Epithelial cell of prostate (primary cell): ENCODE results near the gene MFN2.
"Not testable (repeated sequence)": the region's sequence is repeated elsewhere in the genome, so short reads cannot be mapped to it uniquely, and the experiment has no call there.

Source experiments
- DNase-seq: peaks from one replicate; pipeline ENCODE4 v3.0.0-alpha.2; 2011; ENCODE audit warnings: low read depth, low spot score
- H3K27ac ChIP-seq: fragments of 450-650 bp; 2 replicates; pipeline ENCODE4 v1.5.1; 2017; ENCODE audit warnings: mild to moderate bottlenecking

Gene MFN2

GRCh38 chr1:11991969-11992676 lies 11.9 kb downstream of the MFN2 start:
- no peak overlapping the region for H3K27ac ChIP-seq
- no peak for DNase-seq

GRCh38 chr1:11997081-11997850 lies 17.0 kb downstream of the MFN2 start:
- H3K27ac ChIP-seq = no peak overlapping the region
- DNase-seq = no peak

- no peak for DNase-seq
- no peak overlapping the region for H3K27ac ChIP-seq
Observed at GRCh38 chr1:11998636-11999035, 18.4 kb downstream of the MFN2 start.

GRCh38 chr1:11999236-11999635 lies 19.0 kb downstream of the MFN2 start:
- H3K27ac ChIP-seq = no peak overlapping the region
- no peak for DNase-seq

- peak overlapping the region; percentile 39 for H3K27ac ChIP-seq
- no peak for DNase-seq
Observed at GRCh38 chr1:12001249-12001917, 21.1 kb downstream of the MFN2 start.

- H3K27ac ChIP-seq = peak overlapping the region; percentile 39
- DNase-seq = no peak
Observed at GRCh38 chr1:12001996-12002493, 21.8 kb downstream of the MFN2 start.

GRCh38 chr1:12003762-12004161 lies 23.5 kb downstream of the MFN2 start:
- no peak for DNase-seq

GRCh38 chr1:12005488-12006166 lies 25.4 kb downstream of the MFN2 start:
- H3K27ac ChIP-seq = no peak overlapping the region
- no peak for DNase-seq

More at GRCh38 chr1:12003762-12004161, 23.5 kb downstream of the MFN2 start:
- no peak overlapping the region for H3K27ac ChIP-seq

GRCh38 chr1:12006167-12006921 lies 26.1 kb downstream of the MFN2 start:
- DNase-seq = no peak
- H3K27ac ChIP-seq = no peak overlapping the region

- no peak for DNase-seq
- no peak overlapping the region for H3K27ac ChIP-seq
Observed at GRCh38 chr1:12007204-12007603, 27.0 kb downstream of the MFN2 start.

GRCh38 chr1:12008355-12008754 lies 28.1 kb downstream of the MFN2 start:
- not testable (repeated sequence) for DNase-seq, H3K27ac ChIP-seq

- DNase-seq = no peak
- no peak overlapping the region for H3K27ac ChIP-seq
Observed at GRCh38 chr1:12009318-12009947, 29.2 kb downstream of the MFN2 start.

- H3K27ac ChIP-seq = no peak overlapping the region
- DNase-seq = no peak
Observed at GRCh38 chr1:12010746-12011570, 30.7 kb downstream of the MFN2 start.

- no peak for DNase-seq
- H3K27ac ChIP-seq = no peak overlapping the region
Observed at GRCh38 chr1:12011998-12012397, 31.8 kb downstream of the MFN2 start.

GRCh38 chr1:12012560-12013316 lies 32.5 kb downstream of the MFN2 start:
- no peak for DNase-seq

GRCh38 chr1:12014141-12014991 lies 34.1 kb downstream of the MFN2 start:
- peak overlapping the region; percentile 77 for H3K27ac ChIP-seq

More at GRCh38 chr1:12012560-12013316, 32.5 kb downstream of the MFN2 start:
- H3K27ac ChIP-seq = no peak overlapping the region

More at GRCh38 chr1:12014141-12014991, 34.1 kb downstream of the MFN2 start:
- DNase-seq = peak; percentile 33
